Ovary (tissue), 9 donors: Measurements from ENCODE around the gene CDC42. TPM values are rescaled to one million over a fixed set of nuclear protein-coding genes. Genes with fewer than 3 reads are reported as not detected.

Experiments
- DNase-seq, 5 donors: peaks; one replicate each; pipeline ENCODE4 v3.0.0-alpha.2; 2019 to 2020
- H3K27ac ChIP-seq, 2 donors: fragments of 200-600 bp; one replicate each; pipeline versions ENCODE4 v1.5.1 to v1.8.0; 2019 to 2022
- H3K27me3 ChIP-seq: fragments of 200-600 bp; one replicate; pipeline ENCODE4 v1.8.0; 2022
- H3K36me3 ChIP-seq: fragments of 200-600 bp; sonication (generic); one replicate; pipeline ENCODE4 v1.5.1; 2019
- H3K4me1 ChIP-seq: one replicate; pipeline ENCODE4 v1.8.1; 2013; ENCODE audit warnings: mild to moderate bottlenecking, moderate library complexity; ENCODE audit not compliant: insufficient read depth
- H3K4me3 ChIP-seq: fragments of 200-600 bp; sonication (generic); one replicate; pipeline ENCODE4 v1.5.1; 2017
- H3K9me3 ChIP-seq, 2 donors: fragments of 200-600 bp in 1 of 2; sonication (generic) in 1 of 2; one replicate each; pipeline versions ENCODE4 v1.5.1 to v1.8.1; 2013 to 2019; ENCODE audit warnings: mild to moderate bottlenecking in 1 of 2, moderate library complexity in 1 of 2
- CTCF ChIP-seq, 3 donors: fragments of 450-650 bp in 2 of 3; fragments of 200-600 bp in 1 of 3; IDR thresholded peaks; one replicate each; pipeline versions ENCODE4 v1.5.1 to v1.8.0; 2016 to 2022; ENCODE audit warnings: antibody characterized with exemption in 3 of 3, mild to moderate bottlenecking in 1 of 3
- EP300 ChIP-seq: sonication (generic); formaldehyde crosslinking; IDR thresholded peaks from one replicate; pipeline ENCODE4 v1.6.1; 2017; ENCODE audit warnings: antibody characterized with exemption
- POLR2A ChIP-seq: fragments of 450-650 bp; IDR thresholded peaks from one replicate; pipeline ENCODE4 v1.6.1; 2017; ENCODE audit warnings: antibody characterized with exemption, mild to moderate bottlenecking, moderate library complexity
- WGBS, 3 donors: extraction: QIAGEN DNeasy Blood & Tissue Kit in 1 of 3; methylation state at CpG; one replicate each; pipeline versions ENCODE4 v1.1.5 to v1.1.7; 2013 to 2017; 5-methylcytosine and 5-hydroxymethylcytosine counted together
- intact Hi-C, 4 donors: fragments of 100-400 bp; cut with DNase I; formaldehyde crosslinking; loops; one replicate each; pipeline versions ENCODE4 v1.11.0 to v1.15.1; 2022 to 2023
- polyA plus RNA-seq, 2 donors: library from polyadenylated mRNA; stranded (reverse); fragments of 200-250 nt in 1 of 2; fragments of 350-450 nt in 1 of 2; fragmentation: Illumina TruSeq in 1 of 2; extraction: RNeasy Lipid Tissue Mini Kit (QIAGEN cat#74804) in 1 of 2; gene quantifications; one replicate each; pipeline ENCODE4 v1.2.3, GENCODE V29; 2013 to 2014
- total RNA-seq, 7 donors: library from RNA; depleted of rRNA in 2 of 7; stranded (reverse); fragments of >200 nt in 2 of 7; fragmentation: NEBNext Ultra II Directional in 3 of 7; extraction: Animal tissue kit (Norgen Biotek cat#: 25700) in 3 of 7; gene quantifications; one replicate each; pipeline versions ENCODE4 v1.1.0 to v1.2.4, GENCODE V29; 2016 to 2023
- donor health status: DM: no; HTN: no; CAD: no; lungs with moderate emphysema.
- donor health status: DM: no; HTN: no; CAD: no.
- donor health status: Bipolar disorder and iron deficiency.
- donor health status: DM: yes; HTN: yes; CAD: no.
- donor health status: DM: no; HTN: no; CAD: no.
- donor health status: DM: yes; HTN: yes; CAD: no.

Gene CDC42
- total and polyA plus RNA-seq, 9 donors, result 111 to 238 (median 200) TPM

- intact Hi-C loops, result no loop called here
- no peaks in the 10 kb centered on the region for H3K36me3 ChIP-seq
- no peaks in the 10 kb centered on the region for H3K27me3 ChIP-seq
- no peaks in the 10 kb centered on the region for H3K9me3 ChIP-seq
- WGBS, 3 donors, result 73 to 81% (median 74%) methylated on average over 11 to 12 of the region's 12 CpGs
- DNase-seq, result no peak
- H3K4me1 ChIP-seq, result peaks cover 32% of the 10 kb centered on the region
- TF ChIP-seq EP300 (no peak), POLR2A (no peak), CTCF (IDR thresholded peaks at IDR 0.05) (no peak)
- no peak overlapping the region for H3K27ac ChIP-seq
- H3K4me3 ChIP-seq, result no peak overlapping the region
Observed at GRCh38 chr1:22064751-22065402, 12.4 kb downstream of the CDC42 start.

GRCh38 chr1:22071511-22071910 lies 19.0 kb downstream of the CDC42 start:
- DNase-seq, result no peak
- Histone ChIP-seq H3K27ac (no peak overlapping the region), H3K27me3 (no peaks in the 10 kb centered on the region), H3K9me3 (no peaks in the 10 kb centered on the region), H3K4me1 (peaks cover 27% of the 10 kb centered on the region), H3K36me3 (no peaks in the 10 kb centered on the region), H3K4me3 (no peak overlapping the region)
- TF ChIP-seq EP300 (no peak), POLR2A (no peak), CTCF (IDR thresholded peaks at IDR 0.05) (no peak)
- intact Hi-C loops, result no loop called here
- WGBS, 3 donors, result 64 to 68% (median 64%) methylated on average over 2 of the region's 2 CpGs

GRCh38 chr1:22074803-22075202 lies 22.3 kb downstream of the CDC42 start:
- peaks cover 16% of the 10 kb centered on the region for H3K4me1 ChIP-seq
- intact Hi-C loops, result no loop called here
- no peak for DNase-seq

GRCh38 chr1:22075718-22076117 lies 23.2 kb downstream of the CDC42 start:
- Histone ChIP-seq H3K4me1 (peaks cover 14% of the 10 kb centered on the region), H3K27ac (no peak overlapping the region), H3K4me3 (no peak overlapping the region), H3K9me3 (no peaks in the 10 kb centered on the region), H3K36me3 (no peaks in the 10 kb centered on the region), H3K27me3 (no peaks in the 10 kb centered on the region)
- TF ChIP-seq CTCF (IDR thresholded peaks at IDR 0.05) (no peak), EP300 (no peak), POLR2A (no peak)
- no peak for DNase-seq
- intact Hi-C loops, result loop anchor here in 1 of 4 donors (2.0 kb wide), 1 partner anchor 15 kb away; no protein-coding TSS in a partner anchor
- 41 to 55% (median 50%) methylated on average over 2 of the region's 2 CpGs for WGBS, 3 donors

More at GRCh38 chr1:22074803-22075202, 22.3 kb downstream of the CDC42 start:
- H3K27ac ChIP-seq, result no peak overlapping the region
- H3K4me3 ChIP-seq, result no peak overlapping the region
- H3K9me3 ChIP-seq, result no peaks in the 10 kb centered on the region
- no peaks in the 10 kb centered on the region for H3K36me3 ChIP-seq
- TF ChIP-seq EP300 (no peak), POLR2A (no peak), CTCF (IDR thresholded peaks at IDR 0.05) (no peak)
- 4 to 14% (median 14%) methylated on average over 1 of the region's 1 CpG for WGBS, 3 donors
- H3K27me3 ChIP-seq, result no peaks in the 10 kb centered on the region
